KOPT-K1 (cell line): ENCODE results near the gene STK32B.

Source experiments
- H3K27ac ChIP-seq: fragments of 200-600 bp; sonication (generic); 2 replicates; pipeline ENCODE4 v1.5.1; 2016; ENCODE audit warnings: antibody characterized with exemption, mild to moderate bottlenecking, low read depth, low read length; ENCODE audit not compliant: poor library complexity, severe bottlenecking
- H3K36me3 ChIP-seq: fragments of 200-600 bp; sonication (generic); 2 replicates; pipeline ENCODE4 v1.5.1; 2017; ENCODE audit warnings: antibody characterized with exemption, mild to moderate bottlenecking, low read length, moderate library complexity; ENCODE audit not compliant: insufficient read depth
- H3K9me3 ChIP-seq: fragments of 200-600 bp; sonication (generic); 2 replicates; pipeline ENCODE4 v1.5.1; 2017; ENCODE audit warnings: antibody characterized with exemption, low read length, mild to moderate bottlenecking; ENCODE audit not compliant: insufficient read depth, poor library complexity, severe bottlenecking

Gene STK32B

DNA sequence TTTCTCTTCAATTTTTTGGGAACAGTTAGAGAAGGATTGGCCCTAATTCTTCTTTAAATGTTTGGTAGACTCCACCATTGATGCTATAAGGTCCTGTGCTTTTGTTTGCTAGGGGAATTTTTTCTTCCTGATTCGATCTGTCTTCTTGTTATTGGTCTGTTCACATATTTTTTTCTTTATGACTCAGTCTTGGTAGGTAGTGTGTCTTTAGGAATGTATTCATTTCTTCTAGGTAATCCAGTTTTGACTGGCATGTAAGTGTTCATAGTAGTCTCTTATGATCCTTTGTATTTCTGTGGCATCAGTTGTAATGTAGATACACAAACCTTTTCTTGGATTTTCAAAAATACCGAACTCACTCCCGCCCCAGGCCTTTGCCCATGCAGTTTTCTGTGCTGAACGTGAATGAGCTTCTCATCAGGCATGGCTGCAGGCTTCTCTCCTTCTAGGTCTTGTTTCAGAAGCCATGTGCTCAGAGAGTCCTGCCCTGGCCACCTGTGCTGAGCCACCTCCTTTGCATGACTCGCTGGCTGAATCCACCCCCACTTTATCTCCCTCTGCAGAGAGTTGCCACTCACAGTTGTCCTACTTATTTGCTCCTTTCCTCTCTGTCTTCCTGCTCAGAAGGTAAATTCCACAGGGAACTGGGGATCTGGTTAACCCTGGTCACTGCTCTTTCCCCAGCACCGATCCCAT is 67.0 kb downstream of the STK32B start:
- Histone ChIP-seq H3K9me3 (no peaks in the 10 kb centered on the region), H3K27ac (no peak overlapping the region), H3K36me3 (no peaks in the 10 kb centered on the region)

DNA sequence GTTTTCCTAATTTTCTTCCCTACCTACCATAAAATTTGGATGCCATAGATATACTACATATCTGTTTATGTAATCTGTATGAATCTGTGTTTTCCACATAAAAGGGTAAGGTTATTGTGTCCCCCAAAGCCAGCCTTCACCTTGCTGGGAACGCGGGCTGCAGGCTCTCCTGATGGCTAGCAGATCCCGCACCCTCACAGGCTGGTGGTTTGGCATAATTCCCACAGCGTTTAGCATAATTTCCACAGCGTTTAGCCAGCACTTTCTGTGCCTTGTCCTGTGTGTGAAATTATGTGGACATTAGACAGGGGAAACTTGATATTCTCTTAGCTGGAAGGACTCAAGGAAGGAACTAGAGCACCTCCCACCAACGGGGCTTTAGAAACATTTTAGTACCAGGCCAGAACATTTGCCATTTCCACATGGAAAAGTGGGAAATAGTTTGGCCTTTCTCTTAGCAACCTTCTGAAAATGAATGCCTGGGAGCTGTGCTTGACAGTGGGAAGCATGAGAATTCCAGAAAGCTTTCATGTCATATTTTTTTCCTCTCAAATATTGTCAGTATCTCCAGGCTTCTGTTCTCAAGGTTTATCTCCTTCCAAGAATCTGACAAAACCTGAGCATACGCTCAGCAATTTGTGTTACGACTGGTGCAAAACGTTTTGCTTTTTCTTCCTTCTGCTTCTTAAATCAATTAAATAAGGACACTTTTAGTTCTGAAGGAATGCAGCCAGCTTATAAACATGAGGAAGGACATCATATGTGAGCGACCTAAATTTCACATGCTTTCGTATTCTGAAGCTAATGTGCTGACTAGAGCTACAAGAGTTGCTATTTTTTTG is 67.9 kb downstream of the STK32B start:
- Histone ChIP-seq H3K36me3 (no peaks in the 10 kb centered on the region), H3K27ac (no peak overlapping the region)

DNA sequence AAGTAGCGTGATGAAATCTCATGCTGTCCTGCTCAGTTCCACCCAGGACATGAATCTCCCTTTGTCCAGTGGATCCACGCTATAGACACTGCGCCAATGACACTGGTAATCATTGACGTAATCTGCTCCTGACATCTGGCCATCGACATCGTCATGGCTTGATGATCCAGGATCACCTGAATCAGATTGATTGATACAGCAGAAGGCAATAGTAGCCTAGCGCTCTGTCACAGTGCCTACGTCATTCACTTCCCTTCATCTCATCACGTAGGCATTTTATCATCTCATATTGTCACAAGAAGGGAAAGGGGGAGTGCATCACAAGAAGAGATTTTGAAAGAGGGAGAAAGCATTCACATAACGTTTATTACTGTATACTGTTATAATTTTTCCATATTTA is 68.8 kb downstream of the STK32B start:
- Histone ChIP-seq H3K9me3 (no peaks in the 10 kb centered on the region), H3K27ac (no peak overlapping the region), H3K36me3 (no peaks in the 10 kb centered on the region)

More for the DNA sequence above, 67.9 kb downstream of the STK32B start:
- H3K9me3 ChIP-seq: no peaks in the 10 kb centered on the region

DNA sequence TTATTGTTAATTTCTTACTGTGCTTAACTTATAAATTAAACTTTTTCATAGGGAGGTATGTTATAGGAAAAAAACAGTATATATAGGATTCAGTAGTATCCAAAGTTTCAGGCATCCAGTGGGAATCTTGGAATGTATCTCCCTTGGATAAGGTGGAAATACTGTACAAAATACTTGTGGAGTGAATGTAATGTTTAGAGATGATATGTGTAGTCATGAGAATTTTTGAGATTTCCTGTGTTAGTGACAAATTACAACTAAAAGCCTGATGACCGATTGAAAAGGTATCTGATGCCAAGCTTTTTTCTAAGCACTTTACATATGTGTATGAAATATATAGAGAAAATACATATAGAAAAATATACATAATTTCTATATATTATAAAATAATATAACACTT is 69.2 kb downstream of the STK32B start:
- Histone ChIP-seq H3K36me3 (no peaks in the 10 kb centered on the region), H3K27ac (no peak overlapping the region), H3K9me3 (no peaks in the 10 kb centered on the region)

DNA sequence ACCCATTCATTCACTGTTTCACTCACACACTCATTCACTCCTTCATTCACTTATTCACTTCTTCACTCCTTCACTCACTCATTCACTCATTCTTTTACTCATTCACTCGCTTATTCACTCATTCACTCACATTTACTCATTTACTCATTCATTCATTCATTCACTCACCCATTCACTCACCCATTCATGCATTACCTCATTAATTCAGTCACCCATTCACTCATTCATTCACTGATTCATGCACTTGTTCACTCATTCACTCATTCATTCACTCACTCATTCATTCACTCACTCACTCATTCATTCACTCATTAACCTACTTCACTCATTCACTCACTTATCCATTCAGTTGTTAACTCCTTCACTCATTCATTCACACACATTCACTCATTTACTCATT is 70.8 kb downstream of the STK32B start:
- Histone ChIP-seq H3K36me3 (no peaks in the 10 kb centered on the region), H3K9me3 (no peaks in the 10 kb centered on the region), H3K27ac (no peak overlapping the region)

DNA sequence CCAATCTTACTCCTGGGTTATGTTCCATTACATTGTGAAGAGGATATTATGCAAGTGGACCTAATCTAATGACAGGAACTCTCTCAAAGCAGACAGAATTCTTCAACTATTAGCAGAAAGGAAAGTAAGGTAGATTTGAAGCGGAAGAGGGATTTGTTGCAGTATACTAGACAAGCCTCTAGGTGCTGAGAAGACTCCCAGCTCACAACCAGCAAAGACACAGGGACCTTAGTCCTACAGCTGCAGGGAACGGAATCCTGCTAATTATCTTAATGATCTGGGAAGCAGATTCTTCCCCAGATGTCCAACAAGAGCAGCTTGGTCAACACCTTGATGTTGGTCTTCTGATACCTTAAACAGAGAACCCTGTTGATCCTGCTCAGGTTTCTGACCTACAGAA is 73.6 kb downstream of the STK32B start:
- Histone ChIP-seq H3K36me3 (no peaks in the 10 kb centered on the region), H3K27ac (no peak overlapping the region), H3K9me3 (no peaks in the 10 kb centered on the region)

DNA sequence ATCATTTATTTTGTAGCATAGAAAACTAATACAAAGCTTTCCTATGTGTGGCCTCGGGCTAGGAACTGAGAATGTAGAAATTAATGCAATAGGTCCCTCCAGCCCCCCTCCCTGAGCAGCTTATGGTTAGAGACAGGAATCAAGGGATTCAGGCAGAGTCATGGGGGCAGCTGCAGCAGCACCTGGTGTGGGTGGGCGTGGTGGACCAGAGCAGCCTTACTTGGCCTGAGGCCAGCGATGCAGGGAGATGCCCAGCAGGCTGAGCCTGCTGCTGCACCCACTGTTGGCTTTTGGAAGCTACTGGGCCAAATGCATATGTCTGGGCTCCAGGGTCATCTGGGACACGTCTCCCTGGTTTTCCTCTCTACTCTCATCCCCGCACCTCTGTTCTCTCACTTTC is 74.0 kb downstream of the STK32B start:
- H3K9me3 ChIP-seq: no peaks in the 10 kb centered on the region
- no peak overlapping the region for H3K27ac ChIP-seq
- H3K36me3 ChIP-seq: no peaks in the 10 kb centered on the region

DNA sequence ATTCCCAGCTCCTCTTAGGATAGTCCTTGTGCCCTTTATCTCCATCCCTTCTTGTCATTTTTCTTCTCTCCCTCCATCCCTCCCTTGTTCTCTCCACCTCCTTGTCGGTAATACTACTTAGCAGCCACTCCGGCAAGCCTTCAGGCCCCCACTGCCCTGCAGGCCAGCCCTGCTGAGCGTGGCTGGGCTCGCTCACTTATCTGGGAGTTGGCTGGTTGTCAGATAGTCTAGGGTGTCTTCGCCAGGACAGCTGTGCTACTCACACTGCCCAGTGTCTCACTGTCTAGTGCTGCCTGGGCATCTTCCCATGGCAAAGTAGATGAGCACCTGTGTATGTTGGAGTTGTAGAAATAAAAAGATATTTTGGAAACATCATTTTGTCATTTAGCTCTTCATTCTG is 75.0 kb downstream of the STK32B start:
- no peaks in the 10 kb centered on the region for H3K36me3 ChIP-seq
- H3K27ac ChIP-seq: no peak overlapping the region
- no peaks in the 10 kb centered on the region for H3K9me3 ChIP-seq

DNA sequence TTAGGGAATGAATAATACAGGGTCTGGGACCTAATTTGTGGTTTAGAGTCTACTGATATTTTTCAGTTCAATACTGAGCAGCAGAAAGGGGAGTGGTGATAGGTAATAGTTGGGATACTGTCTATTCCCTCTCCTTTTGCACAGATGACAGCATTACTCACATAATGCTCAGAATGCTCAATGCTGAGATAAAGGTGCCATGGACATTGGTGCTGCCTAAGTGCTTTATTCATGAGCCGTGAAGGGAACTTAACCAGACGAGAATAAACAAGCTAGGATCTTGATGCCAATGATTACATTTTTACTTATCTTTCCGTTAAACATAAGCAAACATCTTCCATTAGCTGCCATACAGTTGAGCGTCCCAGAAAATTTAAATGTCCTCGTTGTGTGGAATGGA is 75.6 kb downstream of the STK32B start:
- Histone ChIP-seq H3K36me3 (no peaks in the 10 kb centered on the region), H3K9me3 (no peaks in the 10 kb centered on the region), H3K27ac (no peak overlapping the region)

DNA sequence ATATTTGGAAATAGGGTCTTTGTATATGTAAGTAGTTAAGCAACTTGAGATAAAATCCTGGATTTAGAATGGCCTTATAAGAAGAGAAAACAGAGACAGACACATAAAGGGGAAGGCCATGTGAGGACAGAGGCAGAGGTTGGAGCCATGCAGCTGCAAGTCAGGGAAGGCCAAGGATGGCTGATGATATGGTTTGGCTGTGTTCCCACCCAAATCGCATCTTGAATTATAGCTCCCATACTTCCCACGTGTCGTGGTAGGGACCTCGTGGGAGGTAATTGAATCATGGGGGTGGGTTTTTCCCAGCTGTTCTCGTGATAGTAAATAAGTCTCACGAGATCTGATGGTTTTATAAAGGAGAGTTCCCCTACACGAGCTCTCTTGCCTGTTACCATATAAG is 76.3 kb downstream of the STK32B start:
- Histone ChIP-seq H3K36me3 (no peaks in the 10 kb centered on the region), H3K9me3 (no peaks in the 10 kb centered on the region), H3K27ac (no peak overlapping the region)

DNA sequence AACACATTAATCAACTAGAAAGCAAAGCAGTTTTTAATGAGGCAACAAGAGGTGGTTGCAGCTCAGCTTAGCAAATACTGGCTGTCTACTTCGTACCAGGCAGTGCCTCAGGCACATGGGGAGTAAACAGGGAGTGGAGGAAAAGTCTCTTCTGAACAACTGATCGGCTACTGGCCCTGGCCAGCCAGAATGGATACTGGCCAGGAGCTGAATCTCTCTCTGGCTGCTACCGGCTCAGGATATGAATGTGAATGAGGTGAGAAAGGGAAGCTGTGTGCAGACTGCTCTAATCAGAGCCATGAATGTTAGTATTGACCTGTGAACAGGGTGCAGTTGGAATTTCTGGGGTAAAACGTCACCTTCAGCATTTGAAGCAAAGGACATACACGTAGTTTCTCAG is 77.3 kb downstream of the STK32B start:
- H3K36me3 ChIP-seq: no peaks in the 10 kb centered on the region
- no peak overlapping the region for H3K27ac ChIP-seq
- no peaks in the 10 kb centered on the region for H3K9me3 ChIP-seq

DNA sequence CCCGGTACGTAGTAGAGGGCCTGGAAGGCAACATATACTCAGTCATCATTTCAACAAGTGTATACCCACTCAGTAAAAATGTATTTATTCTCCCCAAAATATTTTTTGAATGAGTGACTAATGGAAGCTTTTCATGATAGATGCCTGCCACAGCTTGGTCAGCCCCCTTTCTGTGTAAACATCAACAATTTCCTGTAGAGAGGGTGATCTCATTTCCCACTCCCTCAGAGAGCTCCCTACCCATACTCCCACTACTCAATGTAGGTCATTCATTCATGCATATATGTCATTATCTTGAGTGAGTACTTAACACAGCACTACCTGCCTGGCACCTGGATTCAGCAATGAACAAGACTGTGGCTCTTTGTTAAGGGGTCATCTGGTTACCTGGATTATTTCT is 81.9 kb downstream of the STK32B start:
- no peak overlapping the region for H3K27ac ChIP-seq
- H3K36me3 ChIP-seq: no peaks in the 10 kb centered on the region

DNA sequence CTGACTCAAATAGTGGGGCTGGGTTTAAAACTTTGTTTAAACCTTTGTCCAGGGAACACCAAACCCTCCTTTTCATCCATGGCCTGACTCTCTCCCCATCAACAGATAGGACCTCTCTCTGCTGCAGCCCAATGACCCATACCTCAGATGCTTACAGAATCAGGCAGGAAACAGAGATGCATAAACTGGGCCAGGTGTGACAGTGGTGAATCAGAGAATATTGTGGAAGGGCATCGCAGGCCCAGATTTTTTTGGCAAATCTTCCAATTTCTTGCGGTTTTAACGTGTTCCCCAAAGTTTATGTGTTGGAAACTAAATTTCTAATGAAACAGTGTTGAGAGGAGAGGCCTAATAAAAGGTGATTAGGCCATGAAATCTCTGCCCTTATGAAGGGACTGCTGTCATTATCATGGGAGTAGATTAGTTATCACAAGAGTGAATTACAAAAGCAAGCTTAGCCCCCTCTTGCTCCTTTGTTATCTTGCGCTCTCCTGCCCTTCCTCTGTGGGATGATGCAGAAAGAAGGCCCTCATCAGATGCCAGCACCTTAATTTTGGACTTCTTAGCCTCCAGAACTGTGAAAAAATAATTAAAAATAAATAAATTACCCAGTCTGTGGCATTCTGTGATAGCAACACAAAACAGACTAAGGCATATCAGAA is 82.8 kb downstream of the STK32B start:
- no peaks in the 10 kb centered on the region for H3K9me3 ChIP-seq
- no peak overlapping the region for H3K27ac ChIP-seq

More for the DNA sequence above, 81.9 kb downstream of the STK32B start:
- H3K9me3 ChIP-seq: no peaks in the 10 kb centered on the region

DNA sequence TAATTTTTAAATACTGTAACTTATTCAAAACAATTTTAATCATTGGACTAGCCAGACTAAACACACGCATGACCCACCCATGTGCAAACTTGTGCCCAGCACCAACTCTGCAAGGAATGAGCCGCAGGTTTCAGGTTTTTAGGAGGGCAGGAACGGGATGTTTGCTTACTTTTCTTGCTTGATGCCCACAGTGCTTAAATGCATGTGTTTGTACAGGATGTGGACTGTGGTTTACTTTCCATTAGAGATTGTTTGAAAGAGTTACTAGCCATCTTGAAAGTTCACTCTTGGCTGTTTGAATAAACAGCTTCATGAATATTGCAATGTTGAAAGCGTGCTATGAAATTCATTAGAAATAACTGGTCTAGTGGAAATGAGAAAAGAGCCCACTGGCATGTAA is 83.3 kb downstream of the STK32B start:
- no peak overlapping the region for H3K27ac ChIP-seq
- no peaks in the 10 kb centered on the region for H3K36me3 ChIP-seq

More for the DNA sequence above, 82.8 kb downstream of the STK32B start:
- H3K36me3 ChIP-seq: no peaks in the 10 kb centered on the region

DNA sequence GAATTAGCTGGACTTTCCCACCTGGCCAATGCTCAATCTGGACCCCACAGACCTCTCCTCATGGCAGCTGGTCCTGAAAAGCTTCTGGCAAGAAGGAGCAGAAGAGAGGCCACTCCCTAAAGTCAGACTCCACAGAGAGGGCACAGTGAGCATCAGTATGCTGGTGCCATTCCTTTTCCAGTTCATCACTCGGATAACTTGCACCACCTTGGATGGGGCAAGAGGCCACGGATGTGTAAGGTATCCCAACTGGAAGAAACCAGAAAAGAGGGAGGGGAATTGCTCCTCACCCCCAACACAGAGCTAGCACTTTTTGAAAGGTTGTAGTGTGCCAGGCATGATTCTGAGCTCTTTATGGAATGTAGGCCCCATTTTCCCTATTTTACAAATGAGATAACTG is 85.9 kb downstream of the STK32B start:
- Histone ChIP-seq H3K36me3 (no peaks in the 10 kb centered on the region), H3K9me3 (no peaks in the 10 kb centered on the region), H3K27ac (no peak overlapping the region)

More for the DNA sequence above, 83.3 kb downstream of the STK32B start:
- H3K9me3 ChIP-seq: no peaks in the 10 kb centered on the region
